ENCODE results near the gene ARHGDIB. TPM values are rescaled to one million over a fixed set of nuclear protein-coding genes. Genes with fewer than 3 reads are reported as not detected.

Gene ARHGDIB
- total RNA-seq, 1 donor from 2014 or later: 680 TPM

DNA sequence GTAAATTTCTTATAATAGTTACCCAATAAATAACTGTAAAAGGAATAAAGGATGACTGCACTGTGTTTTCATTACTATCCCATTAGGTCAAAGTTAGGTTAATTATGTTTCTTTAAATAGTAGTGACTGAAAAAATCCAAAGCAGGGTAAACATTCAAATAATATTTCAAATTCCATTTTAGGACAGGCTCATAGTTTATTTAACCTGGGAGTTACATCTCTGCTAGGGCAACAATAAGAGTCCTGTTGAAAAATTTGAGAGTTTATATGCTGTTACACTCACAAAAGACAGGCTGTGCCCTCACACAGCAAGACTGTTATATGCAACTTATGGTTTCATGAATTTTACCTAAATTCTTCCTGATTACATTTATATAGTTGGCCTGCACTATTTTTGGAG, 31.1 kb downstream of the ARHGDIB start:
- ChIA-PET POLR2A (no interaction called here), CTCF (no interaction called here)
- Mint-ChIP-seq H3K27me3 (no peaks in the 10 kb centered on the region), H3K9me3 (no peaks in the 10 kb centered on the region), H3K4me1 (peaks cover 8% of the 10 kb centered on the region), H3K36me3 (ENCODE audit: low read depth) (peaks cover 51% of the 10 kb centered on the region), H3K4me3 (no peak overlapping the region), H3K27ac (no peak overlapping the region)
- ATAC-seq (ENCODE audit: low read depth) (no peak), DNase-seq (no peak)
- intact Hi-C loops (cut with micrococcal nuclease): no loop called here
- TF ChIP-seq, protein P1, sequence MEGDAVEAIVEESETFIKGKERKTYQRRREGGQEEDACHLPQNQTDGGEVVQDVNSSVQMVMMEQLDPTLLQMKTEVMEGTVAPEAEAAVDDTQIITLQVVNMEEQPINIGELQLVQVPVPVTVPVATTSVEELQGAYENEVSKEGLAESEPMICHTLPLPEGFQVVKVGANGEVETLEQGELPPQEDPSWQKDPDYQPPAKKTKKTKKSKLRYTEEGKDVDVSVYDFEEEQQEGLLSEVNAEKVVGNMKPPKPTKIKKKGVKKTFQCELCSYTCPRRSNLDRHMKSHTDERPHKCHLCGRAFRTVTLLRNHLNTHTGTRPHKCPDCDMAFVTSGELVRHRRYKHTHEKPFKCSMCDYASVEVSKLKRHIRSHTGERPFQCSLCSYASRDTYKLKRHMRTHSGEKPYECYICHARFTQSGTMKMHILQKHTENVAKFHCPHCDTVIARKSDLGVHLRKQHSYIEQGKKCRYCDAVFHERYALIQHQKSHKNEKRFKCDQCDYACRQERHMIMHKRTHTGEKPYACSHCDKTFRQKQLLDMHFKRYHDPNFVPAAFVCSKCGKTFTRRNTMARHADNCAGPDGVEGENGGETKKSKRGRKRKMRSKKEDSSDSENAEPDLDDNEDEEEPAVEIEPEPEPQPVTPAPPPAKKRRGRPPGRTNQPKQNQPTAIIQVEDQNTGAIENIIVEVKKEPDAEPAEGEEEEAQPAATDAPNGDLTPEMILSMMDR (IDR thresholded peaks at IDR 0.05): no peak

DNA sequence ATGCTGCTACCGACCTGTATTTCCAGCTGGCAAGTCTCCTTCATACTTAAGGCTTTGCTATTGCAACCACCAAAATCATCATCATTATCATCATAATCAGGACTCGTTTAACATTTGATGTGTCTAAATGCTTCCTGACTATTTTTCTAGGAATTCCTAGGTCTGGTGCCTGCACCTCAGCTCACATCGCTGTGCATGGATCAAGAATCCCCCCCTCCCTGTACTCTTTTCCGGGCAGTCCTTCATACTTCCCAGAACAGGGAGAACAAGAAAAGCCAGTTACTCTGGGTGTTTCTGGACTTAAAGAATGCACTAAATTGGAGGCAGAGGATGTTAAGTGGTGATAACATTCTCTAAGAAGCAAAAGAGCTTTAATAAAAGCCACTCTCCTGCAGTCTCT, 32.5 kb downstream of the ARHGDIB start:
- H3K4me3 Mint-ChIP-seq: no peak overlapping the region
- peaks cover 8% of the 10 kb centered on the region for H3K4me1 Mint-ChIP-seq
- H3K36me3 Mint-ChIP-seq (ENCODE audit: low read depth): peaks cover 40% of the 10 kb centered on the region
- no peak for ATAC-seq (ENCODE audit: low read depth)
- intact Hi-C loops (cut with micrococcal nuclease): no loop called here
- CTCF ChIA-PET: no interaction called here
- no peaks in the 10 kb centered on the region for H3K9me3 Mint-ChIP-seq
- DNase-seq: no peak
- POLR2A ChIA-PET: interaction anchor here (0.6 to 1.0 kb wide), 2 partner anchors 11 to 641 kb away, joined by 3 read pairs; no protein-coding TSS in a partner anchor
- TF ChIP-seq, protein P1 (IDR thresholded peaks at IDR 0.05): no peak
- no peaks in the 10 kb centered on the region for H3K27me3 Mint-ChIP-seq
- no peak overlapping the region for H3K27ac Mint-ChIP-seq

DNA sequence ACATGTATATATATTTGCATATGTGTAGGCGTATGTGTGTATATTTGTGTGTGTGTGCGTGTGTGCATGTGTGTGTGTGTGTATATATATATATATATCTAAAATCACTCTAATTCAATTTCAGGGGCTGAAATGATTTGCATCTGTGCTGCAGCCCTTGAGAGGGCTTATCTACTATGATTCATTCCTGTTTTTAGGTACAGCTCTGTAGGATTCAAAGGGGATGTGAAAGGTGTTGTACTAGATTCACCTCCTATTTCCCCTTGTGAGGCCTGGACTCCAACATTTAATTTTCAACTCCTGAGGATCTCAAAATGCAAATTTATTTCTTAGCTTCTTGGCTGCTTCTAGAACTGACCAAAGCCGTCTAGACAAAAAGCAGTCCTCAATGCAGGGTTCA, 34.1 kb downstream of the ARHGDIB start:
- ChIA-PET CTCF (no interaction called here), POLR2A (interaction anchor here (0.6 kb wide), 2 partner anchors 30 to 158 kb away, joined by 4 to 6 read pairs; no protein-coding TSS in a partner anchor)
- Mint-ChIP-seq H3K4me3 (no peak overlapping the region), H3K36me3 (ENCODE audit: low read depth) (peaks cover 23% of the 10 kb centered on the region), H3K4me1 (peaks cover 8% of the 10 kb centered on the region), H3K9me3 (no peaks in the 10 kb centered on the region), H3K27me3 (no peaks in the 10 kb centered on the region), H3K27ac (no peak overlapping the region)
- no peak for DNase-seq
- intact Hi-C loops (cut with micrococcal nuclease): no loop called here
- no peak for ATAC-seq (ENCODE audit: low read depth)
- TF ChIP-seq, protein P1 (IDR thresholded peaks at IDR 0.05): no peak

DNA sequence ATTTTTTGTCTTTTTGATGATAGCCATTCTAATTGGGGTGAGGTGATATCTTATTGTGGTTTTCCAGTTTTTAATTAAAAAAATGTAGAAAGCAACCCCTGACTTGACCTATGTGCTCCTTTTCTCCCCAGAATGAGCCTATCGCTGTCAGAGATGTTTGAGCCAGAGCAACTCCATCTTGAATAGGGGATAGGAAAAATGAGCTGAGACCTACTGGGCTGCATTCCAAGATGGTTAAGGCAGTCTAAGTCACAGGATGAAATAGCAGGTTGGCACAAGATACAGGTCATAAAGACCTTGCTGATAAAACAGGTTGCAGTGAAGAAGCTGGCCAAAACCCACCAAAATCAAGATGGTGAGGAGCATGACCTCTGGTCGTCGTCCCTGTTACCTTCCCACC, 36.9 kb downstream of the ARHGDIB start:
- peaks cover 25% of the 10 kb centered on the region for H3K4me1 Mint-ChIP-seq
- TF ChIP-seq, protein P1 (IDR thresholded peaks at IDR 0.05): no peak
- intact Hi-C loops (cut with micrococcal nuclease): loop anchor here (5.0 kb wide), 1 partner anchor 42 kb away; no protein-coding TSS in a partner anchor
- H3K4me3 Mint-ChIP-seq: no peak overlapping the region
- H3K27ac Mint-ChIP-seq: no peak overlapping the region
- ChIA-PET CTCF (no interaction called here), POLR2A (no interaction called here)
- H3K36me3 Mint-ChIP-seq (ENCODE audit: low read depth): peaks cover 11% of the 10 kb centered on the region
- H3K9me3 Mint-ChIP-seq: no peaks in the 10 kb centered on the region
- ATAC-seq (ENCODE audit: low read depth) (no peak), DNase-seq (no peak)
- no peaks in the 10 kb centered on the region for H3K27me3 Mint-ChIP-seq

DNA sequence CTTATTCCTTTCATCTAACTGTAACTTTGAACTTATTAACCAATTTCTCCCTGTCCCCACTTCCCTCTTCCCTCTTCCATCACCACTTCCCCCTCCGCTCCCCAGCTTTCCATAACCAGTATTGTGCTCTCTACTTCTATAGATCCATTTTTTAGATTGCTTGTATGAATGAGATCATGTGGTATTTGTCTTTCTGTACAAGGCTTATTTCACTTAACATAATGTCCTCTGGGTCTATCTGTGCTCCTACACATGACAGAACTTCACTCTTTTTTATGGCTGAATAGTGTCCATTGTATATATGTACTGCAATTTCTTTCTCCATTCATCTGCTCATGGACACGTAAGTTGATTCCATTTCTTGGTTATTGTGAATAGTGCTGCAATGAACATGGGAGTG, 37.5 kb downstream of the ARHGDIB start:
- ChIA-PET CTCF (interaction anchor here (0.7 kb wide), 1 partner anchor 73 kb away, joined by 3 read pairs; no protein-coding TSS in a partner anchor), POLR2A (no interaction called here)
- TF ChIP-seq, protein P1 (IDR thresholded peaks at IDR 0.05): no peak
- DNase-seq: no peak
- Mint-ChIP-seq H3K4me3 (no peak overlapping the region), H3K27me3 (no peaks in the 10 kb centered on the region), H3K9me3 (no peaks in the 10 kb centered on the region), H3K27ac (no peak overlapping the region), H3K4me1 (peaks cover 25% of the 10 kb centered on the region), H3K36me3 (ENCODE audit: low read depth) (peaks cover 16% of the 10 kb centered on the region)
- ATAC-seq (ENCODE audit: low read depth): no peak
- intact Hi-C loops (cut with micrococcal nuclease): loop anchor here (5.0 kb wide), 1 partner anchor 42 kb away; no protein-coding TSS in a partner anchor

Measured in activated B cell treated with CpG ODN at 0.5 μM for 24 hours (primary cell).